Lower leg skin (tissue), 3 donors: Measurements from ENCODE around the gene FGF11.

Experiments
- POLR2A ChIP-seq, 2 donors: fragments of 450-650 bp; IDR thresholded peaks; one replicate each; pipeline ENCODE4 v1.6.1; 2016 to 2017; ENCODE audit warnings: antibody characterized with exemption in 2 of 2, mild to moderate bottlenecking in 1 of 2, moderate library complexity in 1 of 2
- TF ChIP-seq, protein P1 (sequence below), 3 donors: fragments of 450-650 bp; IDR thresholded peaks; one replicate each; pipeline ENCODE4 v1.5.1; 2016; ENCODE audit warnings: antibody characterized with exemption in 3 of 3, mild to moderate bottlenecking in 3 of 3, moderate library complexity in 2 of 3

DNA sequence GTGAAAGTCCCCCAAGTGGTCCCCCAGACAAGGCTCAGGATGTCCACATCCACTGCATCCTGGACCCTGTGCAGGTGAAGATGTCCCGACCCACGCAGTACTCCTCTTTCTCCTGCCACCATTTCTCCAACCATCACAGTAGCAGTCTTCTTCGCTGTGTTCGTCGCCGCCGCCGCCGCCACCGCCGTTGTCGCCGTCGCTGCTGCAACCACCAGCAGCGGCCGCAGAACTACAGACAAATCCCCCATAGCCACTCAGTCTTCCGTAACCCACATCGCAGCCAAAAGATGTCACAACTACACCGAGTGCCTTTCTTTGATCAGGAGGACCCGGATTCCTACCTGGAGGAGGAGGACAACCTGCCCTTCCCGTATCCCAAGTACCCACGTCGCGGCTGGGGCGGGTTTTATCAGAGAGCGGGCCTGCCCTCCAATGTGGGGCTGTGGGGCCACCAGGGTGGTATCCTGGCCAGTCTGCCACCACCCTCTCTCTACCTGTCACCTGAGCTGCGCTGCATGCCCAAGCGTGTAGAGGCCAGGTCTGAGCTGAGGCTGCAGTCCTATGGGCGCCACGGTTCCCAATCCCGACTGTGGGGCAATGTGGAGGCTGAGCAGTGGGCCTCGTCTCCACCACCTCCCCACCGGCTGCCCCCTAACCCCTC is 13.0 kb upstream of the FGF11 start:
- TF ChIP-seq, protein P1, sequence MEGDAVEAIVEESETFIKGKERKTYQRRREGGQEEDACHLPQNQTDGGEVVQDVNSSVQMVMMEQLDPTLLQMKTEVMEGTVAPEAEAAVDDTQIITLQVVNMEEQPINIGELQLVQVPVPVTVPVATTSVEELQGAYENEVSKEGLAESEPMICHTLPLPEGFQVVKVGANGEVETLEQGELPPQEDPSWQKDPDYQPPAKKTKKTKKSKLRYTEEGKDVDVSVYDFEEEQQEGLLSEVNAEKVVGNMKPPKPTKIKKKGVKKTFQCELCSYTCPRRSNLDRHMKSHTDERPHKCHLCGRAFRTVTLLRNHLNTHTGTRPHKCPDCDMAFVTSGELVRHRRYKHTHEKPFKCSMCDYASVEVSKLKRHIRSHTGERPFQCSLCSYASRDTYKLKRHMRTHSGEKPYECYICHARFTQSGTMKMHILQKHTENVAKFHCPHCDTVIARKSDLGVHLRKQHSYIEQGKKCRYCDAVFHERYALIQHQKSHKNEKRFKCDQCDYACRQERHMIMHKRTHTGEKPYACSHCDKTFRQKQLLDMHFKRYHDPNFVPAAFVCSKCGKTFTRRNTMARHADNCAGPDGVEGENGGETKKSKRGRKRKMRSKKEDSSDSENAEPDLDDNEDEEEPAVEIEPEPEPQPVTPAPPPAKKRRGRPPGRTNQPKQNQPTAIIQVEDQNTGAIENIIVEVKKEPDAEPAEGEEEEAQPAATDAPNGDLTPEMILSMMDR (IDR thresholded peaks at IDR 0.05), result no peak
- no peak for TF ChIP-seq POLR2A (IDR thresholded peaks at IDR 0.05)
